WTC11 (cell line): ENCODE results near the gene GALNT17. TPM values are rescaled to one million over a fixed set of nuclear protein-coding genes. Genes with fewer than 3 reads are reported as not detected.

Source experiments
- ATAC-seq: fragments of 200-7000 bp; cut with Tn5 transposase; 2 replicates; pipeline ENCODE4 v1.10.0; 2021; ENCODE audit warnings: mild to moderate bottlenecking, moderate library complexity
- CTCF ChIA-PET: fragments of 300-600 bp; sonication (Branson Sonifier 250); formaldehyde crosslinking; loops from one replicate; lab custom pipeline; 2021; ENCODE audit warnings: antibody characterized with exemption; lab: Charles Lee
- POLR2A ChIA-PET: fragments of 350-600 bp; sonication (Branson Sonifier 250); formaldehyde crosslinking; loops from one replicate; lab custom pipeline; 2021; ENCODE audit warnings: antibody characterized with exemption; lab: Charles Lee
- DNase-seq: peaks from one replicate; pipeline ENCODE4 v3.0.0; 2021; ENCODE audit warnings: low spot score
- H3K27ac Mint-ChIP-seq: 2 replicates; pipeline ENCODE4 v1.8.0; 2021; ENCODE audit warnings: mixed read lengths
- H3K27me3 Mint-ChIP-seq: 2 replicates; pipeline ENCODE4 v1.8.0; 2021; ENCODE audit warnings: low read depth, mild to moderate bottlenecking, moderate library complexity, mixed read lengths
- H3K36me3 Mint-ChIP-seq: 2 replicates; pipeline ENCODE4 v1.8.0; 2021; ENCODE audit warnings: mixed read lengths
- H3K4me1 Mint-ChIP-seq: 2 replicates; pipeline ENCODE4 v1.8.0; 2022; ENCODE audit warnings: mixed read lengths
- H3K4me3 Mint-ChIP-seq: 2 replicates; pipeline ENCODE4 v1.8.0; 2021; ENCODE audit warnings: mild to moderate bottlenecking, moderate library complexity, mixed read lengths
- H3K9me3 Mint-ChIP-seq: 2 replicates; pipeline ENCODE4 v1.8.0; 2021; ENCODE audit warnings: mixed read lengths
- CREB1 ChIP-seq: sonication (generic); formaldehyde crosslinking; IDR thresholded peaks from 2 replicates; pipeline ENCODE4 v1.8.0; 2023; ENCODE audit warnings: mild to moderate bottlenecking, missing genetic modification reagents
- CREM ChIP-seq: sonication (generic); formaldehyde crosslinking; IDR thresholded peaks from 2 replicates; pipeline ENCODE4 v1.8.1; 2022; ENCODE audit warnings: mild to moderate bottlenecking, missing genetic modification reagents, moderate library complexity
- FOXK1 ChIP-seq: sonication (generic); formaldehyde crosslinking; IDR thresholded peaks from 2 replicates; pipeline ENCODE4 v1.8.0; 2022; ENCODE audit warnings: mild to moderate bottlenecking, moderate library complexity, missing genetic modification reagents
- GABPB1 ChIP-seq: sonication (generic); formaldehyde crosslinking; IDR thresholded peaks from 2 replicates; pipeline ENCODE4 v1.8.1; 2023; ENCODE audit warnings: mild to moderate bottlenecking, missing genetic modification reagents
- GRHL2 ChIP-seq: fragments of 250-450 bp; sonication (Bioruptor Pico); IDR thresholded peaks from 2 replicates; pipeline ENCODE4 v1.8.0; 2022; ENCODE audit warnings: mild to moderate bottlenecking, moderate library complexity; ENCODE audit not compliant: insufficient replicate concordance, severe bottlenecking
- JUN ChIP-seq: sonication (generic); formaldehyde crosslinking; IDR thresholded peaks from 2 replicates; pipeline ENCODE4 v1.8.0; 2023; ENCODE audit warnings: mild to moderate bottlenecking, missing genetic modification reagents
- MXD4 ChIP-seq: fragments of 250-450 bp; sonication (Bioruptor Pico); IDR thresholded peaks from 2 replicates; pipeline ENCODE4 v1.8.0; 2021; ENCODE audit warnings: mild to moderate bottlenecking, moderate library complexity, borderline replicate concordance
- NR3C1 ChIP-seq: sonication (generic); formaldehyde crosslinking; conservative IDR thresholded peaks from 2 replicates; pipeline ENCODE4 v1.8.1; 2023; ENCODE audit warnings: low read depth, mild to moderate bottlenecking, missing genetic modification reagents
- SOX15 ChIP-seq: fragments of 250-450 bp; sonication (Bioruptor Pico); IDR thresholded peaks from 2 replicates; pipeline ENCODE4 v1.9.0; 2021; ENCODE audit warnings: mild to moderate bottlenecking
- TCF7 ChIP-seq: sonication (generic); formaldehyde crosslinking; IDR thresholded peaks from 2 replicates; pipeline ENCODE4 v1.8.0; 2022; ENCODE audit warnings: mild to moderate bottlenecking, low read depth, missing genetic modification reagents, moderate library complexity
- TEAD4 ChIP-seq: sonication (generic); formaldehyde crosslinking; IDR thresholded peaks from 2 replicates; pipeline ENCODE4 v1.8.0; 2022; ENCODE audit warnings: mild to moderate bottlenecking, missing genetic modification reagents
- ZNF396 ChIP-seq: fragments of 250-450 bp; sonication (Bioruptor Pico); IDR thresholded peaks from 2 replicates; pipeline ENCODE4 v1.8.0; 2021; ENCODE audit warnings: mild to moderate bottlenecking, moderate library complexity, borderline replicate concordance
- total RNA-seq: library from RNA; stranded (reverse); gene quantifications from 3 replicates; pipeline ENCODE4 v1.2.3, GENCODE V29; 2021
- TF ChIP-seq, protein P1 (sequence below): sonication (generic); formaldehyde crosslinking; IDR thresholded peaks from 2 replicates; pipeline ENCODE4 v1.8.0; 2023; ENCODE audit warnings: missing genetic modification reagents, mild to moderate bottlenecking, borderline replicate concordance
- TF ChIP-seq, protein P2 (sequence below): fragments of 250-450 bp; sonication (Bioruptor Pico); IDR thresholded peaks from 2 replicates; pipeline ENCODE4 v1.9.0; 2021; ENCODE audit warnings: moderate library complexity, mild to moderate bottlenecking, inconsistent platforms, borderline replicate concordance
- TF ChIP-seq, protein P3 (sequence below): fragments of 250-450 bp; sonication (Bioruptor Pico); IDR thresholded peaks from 2 replicates; pipeline ENCODE4 v1.9.0; 2021; ENCODE audit warnings: mild to moderate bottlenecking, borderline replicate concordance
- TF ChIP-seq, protein P4 (sequence below): sonication (generic); formaldehyde crosslinking; IDR thresholded peaks from 2 replicates; pipeline ENCODE4 v1.8.0; 2022; ENCODE audit warnings: mild to moderate bottlenecking, missing genetic modification reagents
- TF ChIP-seq, protein P5 (sequence below): fragments of 250-450 bp; sonication (Bioruptor Pico); conservative IDR thresholded peaks from 2 replicates; pipeline ENCODE4 v1.9.0; 2021; ENCODE audit warnings: mild to moderate bottlenecking
- TF ChIP-seq, protein P6 (sequence below): sonication (generic); formaldehyde crosslinking; IDR thresholded peaks from 2 replicates; pipeline ENCODE4 v1.8.1; 2023; ENCODE audit warnings: mild to moderate bottlenecking, moderate library complexity, missing genetic modification reagents

GALNT17 gene
- total RNA-seq, 1 experiment from 2014 or later, result 61.1 TPM

DNA sequence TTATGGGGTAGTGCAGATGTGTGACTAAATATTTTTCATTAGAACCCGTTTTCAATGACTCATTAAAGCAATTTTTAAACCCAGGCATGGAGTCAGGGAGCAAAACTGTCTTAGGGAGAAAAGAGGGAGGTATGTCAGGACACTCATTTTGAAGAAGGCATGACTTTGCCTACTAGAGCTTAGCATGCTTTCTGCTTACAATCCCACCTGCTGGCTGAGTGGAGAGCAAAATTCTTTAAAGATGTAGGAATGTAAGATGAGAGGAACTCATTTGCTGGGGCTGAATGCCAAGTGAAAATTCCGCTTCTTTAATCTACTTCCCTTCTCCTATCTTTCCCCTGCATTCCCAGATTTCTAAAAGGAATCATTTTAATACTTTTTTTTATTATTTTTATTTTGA is 232.6 kb downstream of the GALNT17 start (continued):
- TF ChIP-seq, protein P1, sequence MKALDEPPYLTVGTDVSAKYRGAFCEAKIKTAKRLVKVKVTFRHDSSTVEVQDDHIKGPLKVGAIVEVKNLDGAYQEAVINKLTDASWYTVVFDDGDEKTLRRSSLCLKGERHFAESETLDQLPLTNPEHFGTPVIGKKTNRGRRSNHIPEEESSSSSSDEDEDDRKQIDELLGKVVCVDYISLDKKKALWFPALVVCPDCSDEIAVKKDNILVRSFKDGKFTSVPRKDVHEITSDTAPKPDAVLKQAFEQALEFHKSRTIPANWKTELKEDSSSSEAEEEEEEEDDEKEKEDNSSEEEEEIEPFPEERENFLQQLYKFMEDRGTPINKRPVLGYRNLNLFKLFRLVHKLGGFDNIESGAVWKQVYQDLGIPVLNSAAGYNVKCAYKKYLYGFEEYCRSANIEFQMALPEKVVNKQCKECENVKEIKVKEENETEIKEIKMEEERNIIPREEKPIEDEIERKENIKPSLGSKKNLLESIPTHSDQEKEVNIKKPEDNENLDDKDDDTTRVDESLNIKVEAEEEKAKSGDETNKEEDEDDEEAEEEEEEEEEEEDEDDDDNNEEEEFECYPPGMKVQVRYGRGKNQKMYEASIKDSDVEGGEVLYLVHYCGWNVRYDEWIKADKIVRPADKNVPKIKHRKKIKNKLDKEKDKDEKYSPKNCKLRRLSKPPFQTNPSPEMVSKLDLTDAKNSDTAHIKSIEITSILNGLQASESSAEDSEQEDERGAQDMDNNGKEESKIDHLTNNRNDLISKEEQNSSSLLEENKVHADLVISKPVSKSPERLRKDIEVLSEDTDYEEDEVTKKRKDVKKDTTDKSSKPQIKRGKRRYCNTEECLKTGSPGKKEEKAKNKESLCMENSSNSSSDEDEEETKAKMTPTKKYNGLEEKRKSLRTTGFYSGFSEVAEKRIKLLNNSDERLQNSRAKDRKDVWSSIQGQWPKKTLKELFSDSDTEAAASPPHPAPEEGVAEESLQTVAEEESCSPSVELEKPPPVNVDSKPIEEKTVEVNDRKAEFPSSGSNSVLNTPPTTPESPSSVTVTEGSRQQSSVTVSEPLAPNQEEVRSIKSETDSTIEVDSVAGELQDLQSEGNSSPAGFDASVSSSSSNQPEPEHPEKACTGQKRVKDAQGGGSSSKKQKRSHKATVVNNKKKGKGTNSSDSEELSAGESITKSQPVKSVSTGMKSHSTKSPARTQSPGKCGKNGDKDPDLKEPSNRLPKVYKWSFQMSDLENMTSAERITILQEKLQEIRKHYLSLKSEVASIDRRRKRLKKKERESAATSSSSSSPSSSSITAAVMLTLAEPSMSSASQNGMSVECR (CRISPR knock-in tag), result no peak
- TF ChIP-seq, protein P2, sequence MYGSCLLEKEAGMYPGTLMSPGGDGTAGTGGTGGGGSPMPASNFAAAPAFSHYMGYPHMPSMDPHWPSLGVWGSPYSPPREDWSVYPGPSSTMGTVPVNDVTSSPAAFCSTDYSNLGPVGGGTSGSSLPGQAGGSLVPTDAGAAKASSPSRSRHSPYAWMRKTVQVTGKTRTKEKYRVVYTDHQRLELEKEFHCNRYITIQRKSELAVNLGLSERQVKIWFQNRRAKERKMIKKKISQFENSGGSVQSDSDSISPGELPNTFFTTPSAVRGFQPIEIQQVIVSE, result no peak
- TF ChIP-seq, protein P3, sequence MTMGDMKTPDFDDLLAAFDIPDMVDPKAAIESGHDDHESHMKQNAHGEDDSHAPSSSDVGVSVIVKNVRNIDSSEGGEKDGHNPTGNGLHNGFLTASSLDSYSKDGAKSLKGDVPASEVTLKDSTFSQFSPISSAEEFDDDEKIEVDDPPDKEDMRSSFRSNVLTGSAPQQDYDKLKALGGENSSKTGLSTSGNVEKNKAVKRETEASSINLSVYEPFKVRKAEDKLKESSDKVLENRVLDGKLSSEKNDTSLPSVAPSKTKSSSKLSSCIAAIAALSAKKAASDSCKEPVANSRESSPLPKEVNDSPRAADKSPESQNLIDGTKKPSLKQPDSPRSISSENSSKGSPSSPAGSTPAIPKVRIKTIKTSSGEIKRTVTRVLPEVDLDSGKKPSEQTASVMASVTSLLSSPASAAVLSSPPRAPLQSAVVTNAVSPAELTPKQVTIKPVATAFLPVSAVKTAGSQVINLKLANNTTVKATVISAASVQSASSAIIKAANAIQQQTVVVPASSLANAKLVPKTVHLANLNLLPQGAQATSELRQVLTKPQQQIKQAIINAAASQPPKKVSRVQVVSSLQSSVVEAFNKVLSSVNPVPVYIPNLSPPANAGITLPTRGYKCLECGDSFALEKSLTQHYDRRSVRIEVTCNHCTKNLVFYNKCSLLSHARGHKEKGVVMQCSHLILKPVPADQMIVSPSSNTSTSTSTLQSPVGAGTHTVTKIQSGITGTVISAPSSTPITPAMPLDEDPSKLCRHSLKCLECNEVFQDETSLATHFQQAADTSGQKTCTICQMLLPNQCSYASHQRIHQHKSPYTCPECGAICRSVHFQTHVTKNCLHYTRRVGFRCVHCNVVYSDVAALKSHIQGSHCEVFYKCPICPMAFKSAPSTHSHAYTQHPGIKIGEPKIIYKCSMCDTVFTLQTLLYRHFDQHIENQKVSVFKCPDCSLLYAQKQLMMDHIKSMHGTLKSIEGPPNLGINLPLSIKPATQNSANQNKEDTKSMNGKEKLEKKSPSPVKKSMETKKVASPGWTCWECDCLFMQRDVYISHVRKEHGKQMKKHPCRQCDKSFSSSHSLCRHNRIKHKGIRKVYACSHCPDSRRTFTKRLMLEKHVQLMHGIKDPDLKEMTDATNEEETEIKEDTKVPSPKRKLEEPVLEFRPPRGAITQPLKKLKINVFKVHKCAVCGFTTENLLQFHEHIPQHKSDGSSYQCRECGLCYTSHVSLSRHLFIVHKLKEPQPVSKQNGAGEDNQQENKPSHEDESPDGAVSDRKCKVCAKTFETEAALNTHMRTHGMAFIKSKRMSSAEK (CRISPR knock-in tag), result no peak
- no peak for TF ChIP-seq CREB1 (CRISPR knock-in tag)
- no peak for TF ChIP-seq GABPB1 (CRISPR knock-in tag)
- TF ChIP-seq, protein P4, sequence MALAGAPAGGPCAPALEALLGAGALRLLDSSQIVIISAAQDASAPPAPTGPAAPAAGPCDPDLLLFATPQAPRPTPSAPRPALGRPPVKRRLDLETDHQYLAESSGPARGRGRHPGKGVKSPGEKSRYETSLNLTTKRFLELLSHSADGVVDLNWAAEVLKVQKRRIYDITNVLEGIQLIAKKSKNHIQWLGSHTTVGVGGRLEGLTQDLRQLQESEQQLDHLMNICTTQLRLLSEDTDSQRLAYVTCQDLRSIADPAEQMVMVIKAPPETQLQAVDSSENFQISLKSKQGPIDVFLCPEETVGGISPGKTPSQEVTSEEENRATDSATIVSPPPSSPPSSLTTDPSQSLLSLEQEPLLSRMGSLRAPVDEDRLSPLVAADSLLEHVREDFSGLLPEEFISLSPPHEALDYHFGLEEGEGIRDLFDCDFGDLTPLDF (CRISPR knock-in tag), result no peak
- no peak for TF ChIP-seq MXD4 (CRISPR knock-in tag)
- no peak for TF ChIP-seq TCF7 (CRISPR knock-in tag)
- no peak for TF ChIP-seq NR3C1 (CRISPR knock-in tag)
- TF ChIP-seq TEAD4 (CRISPR knock-in tag), result no peak

DNA sequence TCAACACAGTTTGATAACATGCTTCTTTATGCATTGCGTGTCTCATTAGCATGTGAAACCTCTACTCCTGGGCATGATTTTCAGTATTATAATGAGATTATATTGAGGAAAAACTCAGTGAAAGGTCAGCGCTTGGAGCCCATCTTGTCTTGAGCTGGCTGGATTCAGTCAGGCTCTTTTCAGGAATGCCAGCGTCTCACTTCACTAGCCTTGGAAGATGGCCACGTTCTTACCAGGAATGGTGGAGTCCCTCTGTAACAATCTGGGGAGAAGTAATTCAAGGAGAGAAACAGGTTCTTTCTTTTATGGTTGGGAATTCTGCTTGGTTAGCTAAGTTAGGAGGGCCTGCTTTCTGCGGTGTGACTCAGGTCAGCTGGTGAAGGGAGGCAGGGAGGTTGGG is 241.0 kb downstream of the GALNT17 start:
- peaks cover 26% of the 10 kb centered on the region for H3K9me3 Mint-ChIP-seq
- no peak for DNase-seq
- no peak overlapping the region for H3K4me3 Mint-ChIP-seq
- H3K36me3 Mint-ChIP-seq, result peaks cover 37% of the 10 kb centered on the region
- ChIA-PET CTCF (no interaction called here), POLR2A (no interaction called here)
- no peaks in the 10 kb centered on the region for H3K27me3 Mint-ChIP-seq
- H3K4me1 Mint-ChIP-seq, result 0 out of 2 replicates have a peak, but pooled peaks cover under 1% of the 10 kb centered on the region
- no peak for ATAC-seq
- no peak overlapping the region for H3K27ac Mint-ChIP-seq
- TF ChIP-seq, protein P5, sequence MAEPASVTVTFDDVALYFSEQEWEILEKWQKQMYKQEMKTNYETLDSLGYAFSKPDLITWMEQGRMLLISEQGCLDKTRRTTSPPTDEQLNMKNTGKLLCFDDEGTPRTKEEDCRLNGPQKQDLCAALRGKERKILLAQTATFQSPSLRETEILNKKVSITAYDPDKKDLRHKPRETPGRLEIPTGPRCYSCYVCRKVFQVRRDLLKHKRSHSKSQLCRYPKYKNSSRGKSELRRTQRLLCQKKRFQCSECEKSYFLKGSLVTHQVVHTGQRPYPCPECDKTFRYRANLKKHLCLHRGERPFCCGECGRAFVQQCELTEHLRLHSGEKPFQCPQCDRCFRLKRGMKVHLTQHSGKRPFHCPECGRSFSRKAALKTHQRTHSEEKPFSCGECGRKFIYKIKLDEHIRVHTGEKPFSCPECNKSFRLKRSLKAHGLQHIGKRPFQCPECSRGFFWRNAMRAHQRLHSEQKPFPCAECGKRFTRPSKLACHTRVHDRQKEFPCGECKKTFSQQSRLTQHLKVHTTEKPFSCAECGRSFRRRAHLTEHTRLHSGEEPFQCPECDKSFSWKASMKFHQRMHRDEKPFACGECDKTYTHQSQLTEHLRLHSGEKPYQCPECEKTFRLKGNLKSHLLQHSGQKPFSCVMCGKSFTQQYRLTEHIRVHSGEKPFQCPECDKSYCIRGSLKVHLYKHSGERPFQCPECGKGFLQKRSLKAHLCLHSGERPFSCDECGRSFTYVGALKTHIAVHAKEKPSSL (CRISPR knock-in tag), result no peak
- TF ChIP-seq GRHL2 (CRISPR knock-in tag), result no peak
- TF ChIP-seq CREM, result no peak
- no peak for TF ChIP-seq SOX15 (CRISPR knock-in tag)
- no peak for TF ChIP-seq ZNF396
- TF ChIP-seq, protein P6, sequence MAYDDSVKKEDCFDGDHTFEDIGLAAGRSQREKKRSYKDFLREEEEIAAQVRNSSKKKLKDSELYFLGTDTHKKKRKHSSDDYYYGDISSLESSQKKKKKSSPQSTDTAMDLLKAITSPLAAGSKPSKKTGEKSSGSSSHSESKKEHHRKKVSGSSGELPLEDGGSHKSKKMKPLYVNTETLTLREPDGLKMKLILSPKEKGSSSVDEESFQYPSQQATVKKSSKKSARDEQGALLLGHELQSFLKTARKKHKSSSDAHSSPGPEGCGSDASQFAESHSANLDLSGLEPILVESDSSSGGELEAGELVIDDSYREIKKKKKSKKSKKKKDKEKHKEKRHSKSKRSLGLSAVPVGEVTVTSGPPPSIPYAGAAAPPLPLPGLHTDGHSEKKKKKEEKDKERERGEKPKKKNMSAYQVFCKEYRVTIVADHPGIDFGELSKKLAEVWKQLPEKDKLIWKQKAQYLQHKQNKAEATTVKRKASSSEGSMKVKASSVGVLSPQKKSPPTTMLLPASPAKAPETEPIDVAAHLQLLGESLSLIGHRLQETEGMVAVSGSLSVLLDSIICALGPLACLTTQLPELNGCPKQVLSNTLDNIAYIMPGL (CRISPR knock-in tag), result no peak
- TF ChIP-seq FOXK1 (CRISPR knock-in tag), result no peak
- TF ChIP-seq JUN (CRISPR knock-in tag), result no peak
